ENCODE results near the gene HOOK2. TPM values are rescaled to one million over a fixed set of nuclear protein-coding genes. Genes with fewer than 3 reads are reported as not detected.

HOOK2 gene
- total and polyA plus RNA-seq, 2 donors (not counting 1 experiment from before 2014, with no cell fraction given), result 6.6 to 26.6 TPM

DNA sequence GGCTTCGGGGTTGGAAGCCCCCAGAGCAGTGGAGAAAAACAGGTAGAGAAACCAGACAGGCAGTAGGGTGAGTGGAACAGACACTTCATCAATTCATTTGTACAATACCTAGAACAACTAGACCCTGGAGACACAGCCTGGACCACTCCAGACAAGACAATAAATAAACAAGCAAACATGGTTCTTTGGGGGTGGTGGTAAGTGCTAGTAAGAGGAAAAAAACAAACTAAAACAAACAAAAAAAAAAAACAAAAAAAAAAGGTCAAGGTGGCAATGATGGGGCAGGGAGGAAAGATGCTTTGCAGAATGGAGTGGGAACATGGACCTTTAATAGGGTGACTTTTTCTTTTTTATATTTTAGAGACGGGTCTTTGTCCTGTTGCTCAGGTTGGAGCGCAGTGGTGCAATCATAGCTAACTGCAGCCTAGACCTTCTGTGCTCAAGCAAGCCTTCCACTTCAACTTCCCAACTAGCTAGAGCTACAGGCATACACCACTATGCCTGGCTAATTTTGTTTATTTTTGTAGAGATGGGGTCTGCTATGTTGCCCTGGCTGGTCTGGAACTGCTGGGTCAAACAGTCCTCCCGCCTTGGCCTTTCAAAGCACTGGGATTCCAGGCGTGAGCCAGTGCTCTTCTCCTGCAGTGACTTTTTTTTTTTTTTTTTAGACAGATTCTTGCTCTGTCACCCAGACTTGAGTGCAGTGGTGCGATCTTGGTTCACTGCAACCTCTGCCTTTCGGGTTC lies 19.0 kb upstream of the HOOK2 start:
- peak in 1 of 2 donors; percentile 61 for DNase-seq (ENCODE audit: low read depth in 2 of 2)
- H3K27ac ChIP-seq (ENCODE audit: insufficient read depth, low read length), result peak overlapping the region; percentile 97
- H3K27me3 ChIP-seq (ENCODE audit: control insufficient read depth, insufficient read depth, low read length), result no peaks in the 10 kb centered on the region
- peak overlapping the region; percentile 54 for H3K4me2 ChIP-seq (ENCODE audit: extremely low read depth, insufficient read depth, low read length)
- peaks cover 2% of the 10 kb centered on the region for H3K36me3 ChIP-seq (ENCODE audit: control insufficient read depth, insufficient read depth, low read length)
- peaks cover 16% of the 10 kb centered on the region for H3K4me1 ChIP-seq (ENCODE audit: control insufficient read depth, extremely low read depth, insufficient read depth, low read length)
- peak overlapping the region in 3 of 4 experiments; percentile 27 to 96 (median 30) for H3K4me3 ChIP-seq (replicated peaks in 1 of 4; ENCODE audit: control extremely low read depth in 1 of 4, insufficient read depth in 1 of 4, low read depth in 3 of 4, low read length in 4 of 4)
- no peak overlapping the region for H2AFZ ChIP-seq (ENCODE audit: low read length)
- peaks cover 20% of the 10 kb centered on the region for H3K79me2 ChIP-seq (ENCODE audit: control insufficient read depth, insufficient read depth, low read length)
- H4K20me1 ChIP-seq (ENCODE audit: control insufficient read depth, extremely low read depth, insufficient read depth, low read length), result no peaks in the 10 kb centered on the region
- no peak for TF ChIP-seq EZH2 (IDR thresholded peaks at IDR 0.05; ENCODE audit: low read length, missing control alignments)
- TF ChIP-seq, protein P1, sequence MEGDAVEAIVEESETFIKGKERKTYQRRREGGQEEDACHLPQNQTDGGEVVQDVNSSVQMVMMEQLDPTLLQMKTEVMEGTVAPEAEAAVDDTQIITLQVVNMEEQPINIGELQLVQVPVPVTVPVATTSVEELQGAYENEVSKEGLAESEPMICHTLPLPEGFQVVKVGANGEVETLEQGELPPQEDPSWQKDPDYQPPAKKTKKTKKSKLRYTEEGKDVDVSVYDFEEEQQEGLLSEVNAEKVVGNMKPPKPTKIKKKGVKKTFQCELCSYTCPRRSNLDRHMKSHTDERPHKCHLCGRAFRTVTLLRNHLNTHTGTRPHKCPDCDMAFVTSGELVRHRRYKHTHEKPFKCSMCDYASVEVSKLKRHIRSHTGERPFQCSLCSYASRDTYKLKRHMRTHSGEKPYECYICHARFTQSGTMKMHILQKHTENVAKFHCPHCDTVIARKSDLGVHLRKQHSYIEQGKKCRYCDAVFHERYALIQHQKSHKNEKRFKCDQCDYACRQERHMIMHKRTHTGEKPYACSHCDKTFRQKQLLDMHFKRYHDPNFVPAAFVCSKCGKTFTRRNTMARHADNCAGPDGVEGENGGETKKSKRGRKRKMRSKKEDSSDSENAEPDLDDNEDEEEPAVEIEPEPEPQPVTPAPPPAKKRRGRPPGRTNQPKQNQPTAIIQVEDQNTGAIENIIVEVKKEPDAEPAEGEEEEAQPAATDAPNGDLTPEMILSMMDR (conservative IDR thresholded peaks at IDR 0.05 in 1 of 2, IDR thresholded peaks at IDR 0.05 in 1 of 2; ENCODE audit: low read depth in 1 of 2, low read length in 2 of 2), result no peak
- H3K9ac ChIP-seq (ENCODE audit: insufficient read depth, low read length), result peak overlapping the region; percentile 99
- no peaks in the 10 kb centered on the region for H3K9me3 ChIP-seq (ENCODE audit: control insufficient read depth, insufficient read depth, low read depth, low read length)

DNA sequence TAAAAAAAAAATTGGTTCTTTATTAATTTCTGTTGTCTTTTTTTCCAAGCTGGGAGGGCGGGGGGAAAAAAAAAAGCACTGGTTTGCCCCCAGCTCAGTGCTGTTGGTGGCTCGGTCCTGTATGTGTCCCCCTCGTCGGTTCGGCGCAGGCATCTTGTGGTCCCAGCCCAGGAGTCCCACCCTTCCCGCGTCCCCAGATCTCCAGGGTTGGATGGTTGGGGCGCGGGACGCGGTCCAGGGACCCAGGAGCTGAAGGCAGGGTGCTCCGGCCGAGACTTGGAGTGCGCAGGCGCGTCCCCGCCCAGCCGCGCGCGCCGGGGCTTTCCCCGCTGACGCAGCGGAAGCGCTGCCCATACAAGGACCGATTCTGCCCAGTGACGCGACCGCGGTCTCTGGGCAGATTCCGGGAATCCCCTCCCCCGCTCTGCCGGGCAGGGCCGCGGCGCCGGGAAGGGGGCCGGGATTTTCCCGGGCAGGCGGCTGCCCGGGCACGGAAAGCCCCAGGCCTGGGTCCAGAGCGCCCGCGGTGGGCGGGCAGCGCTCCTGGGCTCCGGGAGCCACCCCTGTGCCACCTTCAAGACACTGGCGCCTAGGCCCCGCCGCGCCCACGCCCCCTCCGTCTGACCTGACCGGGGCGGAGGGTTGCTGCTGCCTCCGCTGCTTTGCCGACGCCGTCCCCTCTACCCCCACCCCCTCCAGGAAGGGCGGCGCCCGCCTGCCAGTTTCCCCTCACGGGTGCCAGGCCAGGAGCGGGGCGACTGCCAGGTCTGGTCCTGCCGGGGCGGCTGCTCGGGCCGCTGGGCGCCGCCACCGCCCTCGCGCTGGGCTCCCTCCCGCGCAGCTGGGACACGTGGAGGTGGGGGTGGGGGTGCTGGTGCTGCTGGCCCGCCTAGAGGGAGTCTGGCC lies 18.2 kb upstream of the HOOK2 start:
- no peak for TF ChIP-seq EZH2 (IDR thresholded peaks at IDR 0.05; ENCODE audit: low read length, missing control alignments)
- TF ChIP-seq, protein P1 (conservative IDR thresholded peaks at IDR 0.05 in 1 of 2, IDR thresholded peaks at IDR 0.05 in 1 of 2; ENCODE audit: low read depth in 1 of 2, low read length in 2 of 2), result no peak
- H2AFZ ChIP-seq (ENCODE audit: low read length), result no peak overlapping the region
- H4K20me1 ChIP-seq (ENCODE audit: control insufficient read depth, extremely low read depth, insufficient read depth, low read length), result no peaks in the 10 kb centered on the region

GRCh38 chr19:12792853-12793289 lies 17.5 kb upstream of the HOOK2 start:
- peaks cover 29% of the 10 kb centered on the region for H3K4me1 ChIP-seq (ENCODE audit: control insufficient read depth, extremely low read depth, insufficient read depth, low read length)
- no peak for DNase-seq (ENCODE audit: low read depth in 2 of 2)
- TF ChIP-seq, protein P1 (conservative IDR thresholded peaks at IDR 0.05 in 1 of 2, IDR thresholded peaks at IDR 0.05 in 1 of 2; ENCODE audit: low read depth in 1 of 2, low read length in 2 of 2), result no peak
- no peak for TF ChIP-seq EZH2 (IDR thresholded peaks at IDR 0.05; ENCODE audit: low read length, missing control alignments)
- H3K4me2 ChIP-seq (ENCODE audit: extremely low read depth, insufficient read depth, low read length), result peak overlapping the region; percentile 72
- H4K20me1 ChIP-seq (ENCODE audit: control insufficient read depth, extremely low read depth, insufficient read depth, low read length), result no peaks in the 10 kb centered on the region
- H3K79me2 ChIP-seq (ENCODE audit: control insufficient read depth, insufficient read depth, low read length), result peaks cover 20% of the 10 kb centered on the region
- no peak overlapping the region for H2AFZ ChIP-seq (ENCODE audit: low read length)
- H3K36me3 ChIP-seq (ENCODE audit: control insufficient read depth, insufficient read depth, low read length), result peaks cover 2% of the 10 kb centered on the region
- peak overlapping the region; percentile 73 to 98 (median 94) for H3K4me3 ChIP-seq (replicated peaks in 1 of 4; ENCODE audit: control extremely low read depth in 1 of 4, insufficient read depth in 1 of 4, low read depth in 3 of 4, low read length in 4 of 4)
- no peaks in the 10 kb centered on the region for H3K9me3 ChIP-seq (ENCODE audit: control insufficient read depth, insufficient read depth, low read depth, low read length)
- H3K27ac ChIP-seq (ENCODE audit: insufficient read depth, low read length), result peak overlapping the region; percentile 97
- H3K27me3 ChIP-seq (ENCODE audit: control insufficient read depth, insufficient read depth, low read length), result no peaks in the 10 kb centered on the region
- peak overlapping the region; percentile 99 for H3K9ac ChIP-seq (ENCODE audit: insufficient read depth, low read length)

More for the DNA sequence above, 18.2 kb upstream of the HOOK2 start:
- Histone ChIP-seq H3K79me2 (ENCODE audit: control insufficient read depth, insufficient read depth, low read length) (peaks cover 20% of the 10 kb centered on the region), H3K27me3 (ENCODE audit: control insufficient read depth, insufficient read depth, low read length) (no peaks in the 10 kb centered on the region), H3K4me2 (ENCODE audit: extremely low read depth, insufficient read depth, low read length) (peak overlapping the region; percentile 72), H3K4me3 (replicated peaks in 1 of 4; ENCODE audit: control extremely low read depth in 1 of 4, insufficient read depth in 1 of 4, low read depth in 3 of 4, low read length in 4 of 4) (peak overlapping the region; percentile 73 to 98 (median 94)), H3K36me3 (ENCODE audit: control insufficient read depth, insufficient read depth, low read length) (peaks cover 2% of the 10 kb centered on the region), H3K9ac (ENCODE audit: insufficient read depth, low read length) (peak overlapping the region; percentile 99), H3K9me3 (ENCODE audit: control insufficient read depth, insufficient read depth, low read depth, low read length) (no peaks in the 10 kb centered on the region), H3K27ac (ENCODE audit: insufficient read depth, low read length) (peak overlapping the region; percentile 97), H3K4me1 (ENCODE audit: control insufficient read depth, extremely low read depth, insufficient read depth, low read length) (peaks cover 23% of the 10 kb centered on the region)
- peak; percentile 89 to 94 for DNase-seq (ENCODE audit: low read depth in 2 of 2)

Measured in fibroblast of lung (primary cell).